Tibial nerve (tissue), 4 donors: Measurements from ENCODE around the gene ALK.

Experiments
- EP300 ChIP-seq, 2 donors: sonication (generic); formaldehyde crosslinking; IDR thresholded peaks; one replicate each; pipeline ENCODE4 v1.6.1; 2017; ENCODE audit warnings: antibody characterized with exemption in 2 of 2, mild to moderate bottlenecking in 1 of 2
- TF ChIP-seq, protein P1 (sequence below), 5 experiments: fragments of 200-600 bp in 3 of 5; fragments of 450-650 bp in 2 of 5; sonication (generic) in 3 of 5; IDR thresholded peaks; one replicate each; pipeline ENCODE4 v1.5.1; 2016 to 2019; ENCODE audit warnings: antibody characterized with exemption in 5 of 5, mild to moderate bottlenecking in 3 of 5, moderate library complexity in 2 of 5

DNA sequence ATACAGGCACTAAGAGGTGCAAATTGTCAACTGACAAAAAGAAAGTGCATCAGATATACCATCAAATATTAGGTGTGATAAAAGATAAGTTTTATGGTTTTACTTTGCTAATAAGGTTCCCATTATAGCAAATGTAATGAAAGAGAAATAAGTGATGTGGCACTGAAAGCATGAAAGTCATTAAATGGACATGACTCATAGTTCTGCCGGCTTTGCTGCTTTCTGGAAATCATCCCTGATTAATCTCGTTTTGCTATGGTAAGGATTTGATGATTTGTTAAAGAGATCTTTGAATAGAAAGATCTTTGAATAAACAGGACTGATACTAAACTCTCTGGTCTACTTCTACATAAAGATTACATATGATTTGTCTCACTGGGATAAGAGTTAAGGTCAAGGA lies 733.5 kb downstream of the ALK start:
- no peak for TF ChIP-seq EP300 (IDR thresholded peaks at IDR 0.05)
- TF ChIP-seq, protein P1, sequence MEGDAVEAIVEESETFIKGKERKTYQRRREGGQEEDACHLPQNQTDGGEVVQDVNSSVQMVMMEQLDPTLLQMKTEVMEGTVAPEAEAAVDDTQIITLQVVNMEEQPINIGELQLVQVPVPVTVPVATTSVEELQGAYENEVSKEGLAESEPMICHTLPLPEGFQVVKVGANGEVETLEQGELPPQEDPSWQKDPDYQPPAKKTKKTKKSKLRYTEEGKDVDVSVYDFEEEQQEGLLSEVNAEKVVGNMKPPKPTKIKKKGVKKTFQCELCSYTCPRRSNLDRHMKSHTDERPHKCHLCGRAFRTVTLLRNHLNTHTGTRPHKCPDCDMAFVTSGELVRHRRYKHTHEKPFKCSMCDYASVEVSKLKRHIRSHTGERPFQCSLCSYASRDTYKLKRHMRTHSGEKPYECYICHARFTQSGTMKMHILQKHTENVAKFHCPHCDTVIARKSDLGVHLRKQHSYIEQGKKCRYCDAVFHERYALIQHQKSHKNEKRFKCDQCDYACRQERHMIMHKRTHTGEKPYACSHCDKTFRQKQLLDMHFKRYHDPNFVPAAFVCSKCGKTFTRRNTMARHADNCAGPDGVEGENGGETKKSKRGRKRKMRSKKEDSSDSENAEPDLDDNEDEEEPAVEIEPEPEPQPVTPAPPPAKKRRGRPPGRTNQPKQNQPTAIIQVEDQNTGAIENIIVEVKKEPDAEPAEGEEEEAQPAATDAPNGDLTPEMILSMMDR (IDR thresholded peaks at IDR 0.05) = no peak
